Nephron (organoid): ENCODE measurements around the gene ODC1.
A peak's percentile ranks its signal among the peaks of the same experiment; 100 is the strongest.

ENCODE experiments used
- H3K27ac Mint-ChIP-seq, 3 experiments: 2 replicates each; pipeline ENCODE4 v1.8.0; 2020; ENCODE audit warnings: mixed read lengths in 3 of 3, mild to moderate bottlenecking in 2 of 3, moderate library complexity in 1 of 3
- H3K27me3 Mint-ChIP-seq: 2 replicates; pipeline ENCODE4 v1.8.0; 2021; ENCODE audit warnings: low read depth, mild to moderate bottlenecking, moderate library complexity, mixed read lengths
- H3K36me3 Mint-ChIP-seq: 2 replicates; pipeline ENCODE4 v1.8.0; 2020; ENCODE audit warnings: low read depth, mixed read lengths
- H3K4me1 Mint-ChIP-seq: 2 replicates; pipeline ENCODE4 v1.8.0; 2020; ENCODE audit warnings: mixed read lengths
- H3K4me3 Mint-ChIP-seq, 3 experiments: 2 replicates each; pipeline ENCODE4 v1.8.0; 2020; ENCODE audit warnings: mild to moderate bottlenecking in 3 of 3, mixed read lengths in 3 of 3, moderate library complexity in 2 of 3
- H3K9me3 Mint-ChIP-seq: 2 replicates; pipeline ENCODE4 v1.8.0; 2020; ENCODE audit warnings: mixed read lengths
- TF ChIP-seq, protein P1 (sequence below), 3 experiments: fragments of 200-600 bp; sonication (generic); IDR thresholded peaks; one replicate each; pipeline ENCODE4 v1.5.0; 2021; ENCODE audit warnings: antibody characterized with exemption in 3 of 3; ENCODE audit not compliant: unreplicated experiment in 3 of 3

Gene ODC1

DNA sequence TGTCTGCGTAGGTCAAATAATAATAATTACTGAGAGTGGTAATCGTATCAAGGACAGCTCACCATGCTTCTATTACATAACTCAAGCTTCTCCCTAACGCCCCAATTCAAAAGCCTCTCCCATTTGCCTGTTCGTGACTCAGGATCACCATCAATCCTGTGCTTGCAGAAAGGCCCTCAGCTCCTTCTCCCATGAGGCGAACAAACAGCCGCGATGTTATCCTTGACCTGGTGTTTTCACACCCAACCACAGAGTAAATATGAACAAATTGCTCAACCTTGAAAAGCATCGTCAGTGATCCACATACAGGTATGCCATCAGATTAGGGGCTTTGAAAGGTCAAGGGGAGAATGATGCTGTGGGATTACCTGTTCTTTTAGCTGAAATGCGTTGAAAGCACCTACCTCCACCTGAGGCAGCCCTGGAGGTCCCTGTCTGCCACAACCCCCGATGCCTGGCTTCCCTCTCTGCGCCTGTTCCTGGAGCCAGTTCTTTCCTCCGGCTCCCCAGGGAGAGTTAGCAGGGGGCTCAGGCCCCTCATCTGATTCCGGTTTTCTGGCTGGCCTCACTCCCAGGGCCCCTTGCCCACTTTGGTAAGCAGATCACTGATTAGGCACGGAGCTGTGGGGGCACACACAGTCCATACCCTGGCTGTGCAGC lies 39.1 kb upstream of the ODC1 start:
- Mint-ChIP-seq H3K27ac (no peak overlapping the region), H3K36me3 (peaks cover 3% of the 10 kb centered on the region), H3K27me3 (peaks cover 17% of the 10 kb centered on the region), H3K9me3 (peaks cover 8% of the 10 kb centered on the region), H3K4me1 (no peaks in the 10 kb centered on the region), H3K4me3 (no peak overlapping the region)
- TF ChIP-seq, protein P1, sequence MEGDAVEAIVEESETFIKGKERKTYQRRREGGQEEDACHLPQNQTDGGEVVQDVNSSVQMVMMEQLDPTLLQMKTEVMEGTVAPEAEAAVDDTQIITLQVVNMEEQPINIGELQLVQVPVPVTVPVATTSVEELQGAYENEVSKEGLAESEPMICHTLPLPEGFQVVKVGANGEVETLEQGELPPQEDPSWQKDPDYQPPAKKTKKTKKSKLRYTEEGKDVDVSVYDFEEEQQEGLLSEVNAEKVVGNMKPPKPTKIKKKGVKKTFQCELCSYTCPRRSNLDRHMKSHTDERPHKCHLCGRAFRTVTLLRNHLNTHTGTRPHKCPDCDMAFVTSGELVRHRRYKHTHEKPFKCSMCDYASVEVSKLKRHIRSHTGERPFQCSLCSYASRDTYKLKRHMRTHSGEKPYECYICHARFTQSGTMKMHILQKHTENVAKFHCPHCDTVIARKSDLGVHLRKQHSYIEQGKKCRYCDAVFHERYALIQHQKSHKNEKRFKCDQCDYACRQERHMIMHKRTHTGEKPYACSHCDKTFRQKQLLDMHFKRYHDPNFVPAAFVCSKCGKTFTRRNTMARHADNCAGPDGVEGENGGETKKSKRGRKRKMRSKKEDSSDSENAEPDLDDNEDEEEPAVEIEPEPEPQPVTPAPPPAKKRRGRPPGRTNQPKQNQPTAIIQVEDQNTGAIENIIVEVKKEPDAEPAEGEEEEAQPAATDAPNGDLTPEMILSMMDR (IDR thresholded peaks at IDR 0.05; ENCODE audit: unreplicated experiment in 3 of 3): no peak

DNA sequence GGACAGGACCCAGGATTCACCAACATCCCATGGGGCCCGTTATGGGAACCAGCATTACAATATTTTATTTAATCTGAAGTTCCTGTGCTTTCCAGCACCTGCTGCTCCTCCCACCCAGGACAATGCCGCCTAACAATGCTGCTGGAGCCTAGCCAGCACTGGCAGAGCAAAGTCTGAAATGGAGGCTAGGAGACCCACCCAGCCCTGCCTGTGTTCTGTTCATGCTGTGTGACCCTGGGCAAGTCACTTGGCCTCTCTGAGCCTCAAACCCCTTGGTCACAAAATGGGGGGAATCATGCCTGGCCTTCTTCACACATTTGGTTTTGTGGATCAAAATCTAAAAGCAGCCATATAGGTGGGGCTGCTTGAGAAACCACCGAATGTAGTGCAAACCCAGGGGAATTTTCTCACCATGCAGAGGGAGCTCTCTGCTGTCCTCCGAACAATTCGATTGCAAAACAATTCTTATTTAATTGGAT lies 38.5 kb upstream of the ODC1 start:
- no peak overlapping the region for H3K27ac Mint-ChIP-seq
- H3K9me3 Mint-ChIP-seq: peaks cover 8% of the 10 kb centered on the region
- H3K4me1 Mint-ChIP-seq: no peaks in the 10 kb centered on the region
- peaks cover 3% of the 10 kb centered on the region for H3K36me3 Mint-ChIP-seq
- H3K4me3 Mint-ChIP-seq: no peak overlapping the region
- H3K27me3 Mint-ChIP-seq: peaks cover 23% of the 10 kb centered on the region
- TF ChIP-seq, protein P1 (IDR thresholded peaks at IDR 0.05; ENCODE audit: unreplicated experiment in 3 of 3): no peak

DNA sequence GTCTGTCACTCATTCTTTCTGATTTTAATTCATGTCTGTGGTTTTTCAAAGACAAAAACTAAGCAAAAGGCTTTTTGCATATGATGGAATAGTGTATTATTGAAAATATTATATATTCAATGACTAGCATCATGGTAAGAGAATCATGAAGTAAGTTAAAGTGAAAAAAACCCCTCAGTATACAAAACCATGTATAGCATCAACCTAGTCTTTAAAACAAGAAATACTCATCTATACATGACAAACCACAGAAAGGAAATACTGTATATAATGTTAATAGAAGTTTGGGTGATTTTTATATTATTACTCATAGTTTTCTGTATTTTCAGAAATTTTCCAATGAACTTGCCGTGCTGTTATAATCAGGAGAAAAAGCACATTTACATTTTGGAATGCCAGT lies 38.0 kb upstream of the ODC1 start:
- no peak overlapping the region for H3K4me3 Mint-ChIP-seq
- TF ChIP-seq, protein P1 (IDR thresholded peaks at IDR 0.05; ENCODE audit: unreplicated experiment in 3 of 3): no peak
- no peak overlapping the region for H3K27ac Mint-ChIP-seq
- H3K36me3 Mint-ChIP-seq: peaks cover 3% of the 10 kb centered on the region
- peaks cover 24% of the 10 kb centered on the region for H3K27me3 Mint-ChIP-seq
- H3K4me1 Mint-ChIP-seq: no peaks in the 10 kb centered on the region
- peaks cover 3% of the 10 kb centered on the region for H3K9me3 Mint-ChIP-seq

DNA sequence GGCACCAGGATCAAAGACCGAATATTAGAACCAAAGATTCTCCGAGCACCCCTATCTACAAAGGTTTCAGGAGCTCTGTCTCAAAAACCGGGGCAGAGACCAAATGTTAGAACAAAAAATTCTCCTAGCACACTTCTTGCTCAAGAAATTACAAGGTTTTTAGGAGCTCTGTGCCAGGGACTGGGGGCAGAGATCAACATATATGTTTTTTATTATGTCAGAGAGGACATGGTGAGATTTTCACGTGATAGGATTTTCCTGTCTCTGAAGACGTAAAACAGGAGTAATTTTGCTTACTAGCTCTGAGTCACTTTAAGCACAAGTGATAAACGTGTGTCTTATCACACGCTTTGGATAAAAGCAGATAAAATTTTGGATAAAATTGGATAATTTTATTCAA lies 34.8 kb upstream of the ODC1 start:
- TF ChIP-seq, protein P1 (IDR thresholded peaks at IDR 0.05; ENCODE audit: unreplicated experiment in 3 of 3): no peak
- Mint-ChIP-seq H3K27me3 (peaks cover 17% of the 10 kb centered on the region), H3K36me3 (no peaks in the 10 kb centered on the region), H3K27ac (peak overlapping the region; percentile 35 to 83 (median 40)), H3K4me3 (no peak overlapping the region), H3K4me1 (peaks cover 8% of the 10 kb centered on the region), H3K9me3 (no peaks in the 10 kb centered on the region)

DNA sequence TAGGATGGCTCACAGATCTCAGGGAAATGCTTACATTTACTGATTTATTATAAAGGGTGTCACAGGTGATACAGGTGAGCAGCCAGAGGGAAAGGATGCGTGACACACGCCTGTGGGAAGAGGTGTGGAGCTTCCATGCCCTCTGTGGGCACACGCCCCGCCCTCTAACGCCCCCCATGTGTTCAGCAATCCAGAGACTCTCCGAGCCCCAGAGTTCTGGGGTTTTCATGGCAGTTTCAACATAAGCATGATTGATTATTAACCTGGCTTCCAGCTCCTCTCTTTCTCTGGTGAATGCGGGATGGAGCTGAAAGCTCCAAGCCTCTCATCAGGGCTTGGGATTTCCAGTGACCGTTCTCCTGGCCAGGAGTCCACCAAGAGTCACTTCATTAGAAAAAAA lies 34.3 kb upstream of the ODC1 start:
- no peak overlapping the region for H3K4me3 Mint-ChIP-seq
- no peaks in the 10 kb centered on the region for H3K9me3 Mint-ChIP-seq
- H3K36me3 Mint-ChIP-seq: no peaks in the 10 kb centered on the region
- TF ChIP-seq, protein P1 (IDR thresholded peaks at IDR 0.05; ENCODE audit: unreplicated experiment in 3 of 3): no peak
- peaks cover 17% of the 10 kb centered on the region for H3K27me3 Mint-ChIP-seq
- H3K27ac Mint-ChIP-seq: peak overlapping the region; percentile 35 to 83 (median 40)
- H3K4me1 Mint-ChIP-seq: peaks cover 12% of the 10 kb centered on the region

DNA sequence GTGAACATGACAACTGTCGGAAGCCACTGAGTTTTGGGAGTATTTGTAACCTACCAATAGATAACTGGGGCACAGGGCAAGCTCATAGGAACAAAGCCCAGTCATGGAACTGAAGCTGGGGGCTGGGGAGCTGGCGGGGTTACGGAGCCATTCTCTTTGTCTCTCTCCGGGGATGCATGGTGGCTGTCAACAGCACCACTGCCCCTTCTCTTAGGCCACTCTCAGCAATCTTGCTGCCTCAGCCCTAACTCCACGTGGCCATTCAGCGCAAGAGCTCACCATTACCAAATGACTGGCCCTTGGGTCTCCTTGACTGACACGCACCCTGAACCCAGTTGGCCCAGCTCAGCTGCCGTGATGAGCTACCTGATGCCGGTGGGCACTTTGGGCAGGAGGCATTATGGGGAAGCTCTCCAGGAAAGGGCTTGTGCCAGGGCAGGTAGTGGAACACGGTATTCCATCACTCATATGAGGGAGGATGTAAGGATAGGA lies 33.6 kb upstream of the ODC1 start:
- peak overlapping the region in 1 of 3 experiments; percentile 15 for H3K27ac Mint-ChIP-seq
- H3K4me3 Mint-ChIP-seq: no peak overlapping the region
- TF ChIP-seq, protein P1 (IDR thresholded peaks at IDR 0.05; ENCODE audit: unreplicated experiment in 3 of 3): no peak
- H3K4me1 Mint-ChIP-seq: peaks cover 19% of the 10 kb centered on the region
- no peaks in the 10 kb centered on the region for H3K9me3 Mint-ChIP-seq
- peaks cover 17% of the 10 kb centered on the region for H3K27me3 Mint-ChIP-seq
- no peaks in the 10 kb centered on the region for H3K36me3 Mint-ChIP-seq
